DMS153 (cell line): Measurements from ENCODE around the gene DDX23.

Experiments used
- DNase-seq: peaks from one replicate; lab custom pipeline; 2025; lab: John Stamatoyannopoulos, UW

DDX23 gene

GRCh38 chr12:48823281-48823680, 28.7 kb downstream of the DDX23 start:
- DNase-seq, result no peak

- DNase-seq, result no peak
Measured at GRCh38 chr12:48822711-48823110, 29.3 kb downstream of the DDX23 start.

GRCh38 chr12:48822139-48822538, 29.8 kb downstream of the DDX23 start:
- DNase-seq, result no peak

GRCh38 chr12:48819986-48820725, 31.8 kb downstream of the DDX23 start:
- no peak for DNase-seq

- DNase-seq, result peak; percentile 38
Measured at GRCh38 chr12:48818831-48819590, 33.0 kb downstream of the DDX23 start.

GRCh38 chr12:48817873-48818830, 33.8 kb downstream of the DDX23 start, which contains the start of gene CACNB3:
Gene CACNB3 (plus strand): TSS chr12:48818496. CDS start chr12:48818930, 434 bp downstream.
- DNase-seq, result peak; percentile 56

GRCh38 chr12:48816143-48816854, 35.7 kb downstream of the DDX23 start:
- no peak for DNase-seq

GRCh38 chr12:48815126-48816110, 36.5 kb downstream of the DDX23 start:
- DNase-seq, result peak; percentile 82

- DNase-seq, result peak; percentile 24
Measured at GRCh38 chr12:48814262-48815125, 37.5 kb downstream of the DDX23 start.

- DNase-seq, result no peak
Measured at GRCh38 chr12:48813465-48814261, 38.3 kb downstream of the DDX23 start.

GRCh38 chr12:48812389-48812788, 39.6 kb downstream of the DDX23 start:
- DNase-seq, result no peak

GRCh38 chr12:48811437-48812090, 40.4 kb downstream of the DDX23 start:
- no peak for DNase-seq

- no peak for DNase-seq
Measured at GRCh38 chr12:48810903-48811431, 41.0 kb downstream of the DDX23 start.

GRCh38 chr12:48807981-48808380, 44.0 kb downstream of the DDX23 start:
- DNase-seq, result no peak

GRCh38 chr12:48803675-48804074, 48.3 kb downstream of the DDX23 start:
- no peak for DNase-seq

- DNase-seq, result no peak
Measured at GRCh38 chr12:48800971-48801370, 51.0 kb downstream of the DDX23 start.

GRCh38 chr12:48800457-48800856, 51.5 kb downstream of the DDX23 start:
- DNase-seq, result no peak

- no peak for DNase-seq
Measured at GRCh38 chr12:48796976-48797375, 55.0 kb downstream of the DDX23 start.
